PC-3 (cell line): ENCODE results near the gene NCCRP1. TPM values are rescaled to one million over a fixed set of nuclear protein-coding genes. Genes with fewer than 3 reads are reported as not detected.

ENCODE experiments used
- ATAC-seq: fragments of 200-7000 bp; cut with Tn5 transposase; 2 replicates; pipeline ENCODE4 v1.9.1; 2020; ENCODE audit warnings: mild to moderate bottlenecking, moderate library complexity
- BruUV-seq: library from RNA; stranded (reverse); fragments of 400-500 nt; replicated peaks from 2 replicates; lab custom pipeline; 2021; lab: Mats Ljungman, UMichigan
- CTCF ChIA-PET: fragments of 300-600 bp; sonication (Branson Sonifier 250); formaldehyde crosslinking; loops from one replicate; lab custom pipeline; 2022; ENCODE audit warnings: antibody characterized with exemption; lab: Charles Lee
- POLR2A ChIA-PET: fragments of 300-600 bp; sonication (Branson Sonifier 250); formaldehyde crosslinking; loops from one replicate; lab custom pipeline; 2022; ENCODE audit warnings: antibody characterized with exemption; ENCODE audit not compliant: unreplicated experiment; lab: Charles Lee
- DNase-seq: peaks from one replicate; pipeline ENCODE4 v3.0.0-alpha.2; 2015
- H2AFZ ChIP-seq: fragments of 300-600 bp; sonication (generic); 2 replicates; pipeline ENCODE4 v1.6.0; 2016; ENCODE audit warnings: antibody characterized with exemption, low read length
- H3F3A ChIP-seq: fragments of 300-600 bp; sonication (generic); one replicate; pipeline ENCODE4 v1.6.0; 2017; ENCODE audit warnings: antibody characterized with exemption, low read length, control low read depth, mild to moderate bottlenecking; ENCODE audit not compliant: unreplicated experiment
- H3K27ac ChIP-seq: fragments of 300-600 bp; sonication (generic); 2 replicates; pipeline ENCODE4 v1.5.1; 2016; ENCODE audit warnings: mild to moderate bottlenecking, low read length
- H3K27me3 ChIP-seq: fragments of 300-600 bp; sonication (generic); 2 replicates; pipeline ENCODE4 v1.6.1; 2016; ENCODE audit warnings: low read length, mixed read lengths
- H3K36me3 ChIP-seq: fragments of 300-600 bp; sonication (generic); 2 replicates; pipeline ENCODE4 v1.6.1; 2016; ENCODE audit warnings: low read depth, mixed run types, low read length, mixed read lengths
- H3K4me1 ChIP-seq: fragments of 300-600 bp; sonication (generic); 2 replicates; pipeline ENCODE4 v1.5.1; 2016; ENCODE audit warnings: low read length; ENCODE audit not compliant: insufficient read depth
- H3K4me2 ChIP-seq: fragments of 300-600 bp; sonication (generic); 2 replicates; pipeline ENCODE4 v1.6.0; 2016; ENCODE audit warnings: low read length
- H3K4me3 ChIP-seq: fragments of 300-600 bp; sonication (generic); 2 replicates; pipeline ENCODE4 v1.5.1; 2016; ENCODE audit warnings: mild to moderate bottlenecking, low read length, mixed read lengths
- H3K79me2 ChIP-seq: fragments of 300-600 bp; sonication (generic); 2 replicates; pipeline ENCODE4 v1.6.1; 2017; ENCODE audit warnings: low read length, mixed read lengths
- H3K9ac ChIP-seq: fragments of 300-600 bp; sonication (generic); 2 replicates; pipeline ENCODE4 v1.6.0; 2016; ENCODE audit warnings: mild to moderate bottlenecking, low read length
- H3K9me2 ChIP-seq: fragments of 300-600 bp; sonication (generic); replicated peaks from 2 replicates; pipeline ENCODE4 v1.6.1; 2016; ENCODE audit warnings: mixed run types, low read length, mixed read lengths
- H3K9me3 ChIP-seq: fragments of 300-600 bp; sonication (generic); 2 replicates; pipeline ENCODE4 v1.6.1; 2016; ENCODE audit warnings: low read length, mixed read lengths
- H4K20me1 ChIP-seq: fragments of 300-600 bp; sonication (generic); 2 replicates; pipeline ENCODE4 v1.6.1; 2016; ENCODE audit warnings: low read length, mixed read lengths
- EZH2 ChIP-seq: fragments of 300-600 bp; sonication (generic); IDR thresholded peaks from one replicate; pipeline ENCODE4 v1.6.1; 2017; ENCODE audit warnings: antibody characterized with exemption, mild to moderate bottlenecking, low read length; ENCODE audit not compliant: unreplicated experiment
- EZH2phosphoT487 ChIP-seq: fragments of 300-600 bp; sonication (generic); IDR thresholded peaks from 2 replicates; pipeline ENCODE4 v1.6.1; 2018; ENCODE audit warnings: mild to moderate bottlenecking, antibody characterized with exemption, low read length, borderline replicate concordance
- intact Hi-C: fragments of 100-400 bp; cut with micrococcal nuclease; formaldehyde crosslinking; loops from 2 replicates; pipeline ENCODE4 v1.9.0; 2023
- total RNA-seq: library from RNA; depleted of rRNA; stranded (reverse); fragments of >200 nt; gene quantifications from 2 replicates; pipeline ENCODE4 v1.2.3, GENCODE V29; 2014
- TF ChIP-seq, protein P1 (sequence below): fragments of 300-600 bp; sonication (generic); conservative IDR thresholded peaks from 2 replicates; pipeline ENCODE4 v1.5.1; 2017; ENCODE audit warnings: antibody characterized with exemption, low read depth, mild to moderate bottlenecking, low read length

NCCRP1 gene
- total RNA-seq, 1 experiment from 2014 or later = 2.2 TPM

DNA sequence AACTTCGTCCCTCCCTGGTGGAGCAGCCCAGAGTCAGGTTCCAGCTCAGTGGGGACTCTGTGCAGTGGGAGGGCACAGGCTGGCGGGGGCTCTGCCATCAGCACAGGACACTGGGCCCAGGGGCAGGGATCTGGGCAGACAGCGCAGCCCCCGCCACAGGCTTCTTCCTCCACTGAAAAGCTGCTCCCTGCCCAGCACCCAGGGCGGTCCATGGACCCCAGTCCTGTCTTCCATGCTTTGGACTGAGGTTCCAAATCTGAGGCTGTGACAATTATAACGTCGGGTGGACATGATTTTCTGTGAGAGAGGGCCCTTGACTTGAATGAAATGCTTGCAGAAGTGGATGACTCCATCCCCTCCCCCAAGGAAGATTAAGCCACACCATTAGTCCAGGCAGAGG, 21.2 kb upstream of the NCCRP1 start:
- CTCF ChIA-PET = no interaction called here
- POLR2A ChIA-PET = no interaction called here
- H3F3A ChIP-seq = no peaks in the 10 kb centered on the region

DNA sequence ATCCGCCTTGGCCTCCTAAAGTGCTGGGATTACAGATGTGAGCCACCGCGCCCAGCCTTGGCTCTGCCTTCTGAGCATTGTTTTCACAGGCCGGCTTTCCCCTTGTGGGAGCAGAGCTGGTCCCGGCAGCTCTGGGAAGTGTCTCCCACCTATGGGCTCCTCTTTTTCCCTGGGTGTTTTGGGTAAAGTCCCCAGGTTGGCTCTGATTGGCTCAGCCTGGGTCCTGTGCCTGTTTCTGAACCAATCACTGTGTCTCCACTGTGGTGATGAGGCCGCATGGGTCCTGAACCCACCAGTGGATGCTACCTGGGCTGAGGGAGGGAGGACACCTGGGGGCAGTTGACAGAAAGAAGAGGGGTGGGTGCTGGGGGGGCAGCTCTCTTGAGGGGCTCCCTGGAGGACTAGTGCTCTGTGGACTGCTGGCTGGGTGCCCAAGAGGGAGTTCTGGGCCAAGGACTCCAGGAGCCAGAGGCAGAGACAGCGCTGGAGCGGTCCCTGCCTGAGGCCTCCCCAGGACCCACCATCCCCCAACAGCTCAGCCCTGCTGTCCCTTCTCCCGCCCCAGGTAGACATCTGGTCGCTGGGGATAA, 19.6 kb upstream of the NCCRP1 start:
- ATAC-seq = no peak
- no peaks in the 10 kb centered on the region for H3K9me3 ChIP-seq
- no peak overlapping the region for H3K4me2 ChIP-seq
- no peaks in the 10 kb centered on the region for H3K79me2 ChIP-seq
- H3K4me3 ChIP-seq = no peak overlapping the region
- no peaks in the 10 kb centered on the region for H3K36me3 ChIP-seq
- BruUV-seq = no TSS peak
- intact Hi-C loops = no loop called here
- no peaks in the 10 kb centered on the region for H3K27me3 ChIP-seq
- ChIA-PET CTCF (no interaction called here), POLR2A (no interaction called here)
- H4K20me1 ChIP-seq = no peaks in the 10 kb centered on the region
- H2AFZ ChIP-seq = no peak overlapping the region
- TF ChIP-seq, protein P1, sequence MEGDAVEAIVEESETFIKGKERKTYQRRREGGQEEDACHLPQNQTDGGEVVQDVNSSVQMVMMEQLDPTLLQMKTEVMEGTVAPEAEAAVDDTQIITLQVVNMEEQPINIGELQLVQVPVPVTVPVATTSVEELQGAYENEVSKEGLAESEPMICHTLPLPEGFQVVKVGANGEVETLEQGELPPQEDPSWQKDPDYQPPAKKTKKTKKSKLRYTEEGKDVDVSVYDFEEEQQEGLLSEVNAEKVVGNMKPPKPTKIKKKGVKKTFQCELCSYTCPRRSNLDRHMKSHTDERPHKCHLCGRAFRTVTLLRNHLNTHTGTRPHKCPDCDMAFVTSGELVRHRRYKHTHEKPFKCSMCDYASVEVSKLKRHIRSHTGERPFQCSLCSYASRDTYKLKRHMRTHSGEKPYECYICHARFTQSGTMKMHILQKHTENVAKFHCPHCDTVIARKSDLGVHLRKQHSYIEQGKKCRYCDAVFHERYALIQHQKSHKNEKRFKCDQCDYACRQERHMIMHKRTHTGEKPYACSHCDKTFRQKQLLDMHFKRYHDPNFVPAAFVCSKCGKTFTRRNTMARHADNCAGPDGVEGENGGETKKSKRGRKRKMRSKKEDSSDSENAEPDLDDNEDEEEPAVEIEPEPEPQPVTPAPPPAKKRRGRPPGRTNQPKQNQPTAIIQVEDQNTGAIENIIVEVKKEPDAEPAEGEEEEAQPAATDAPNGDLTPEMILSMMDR = no peak
- TF ChIP-seq EZH2phosphoT487 (no peak), EZH2 (no peak)
- no peak overlapping the region for H3K27ac ChIP-seq
- H3K9ac ChIP-seq = no peak overlapping the region
- no peaks in the 10 kb centered on the region for H3K9me2 ChIP-seq
- no peaks in the 10 kb centered on the region for H3K4me1 ChIP-seq
- H3F3A ChIP-seq = no peaks in the 10 kb centered on the region
- no peak for DNase-seq

More for the DNA sequence above, 21.2 kb upstream of the NCCRP1 start:
- Histone ChIP-seq H3K4me2 (no peak overlapping the region), H4K20me1 (no peaks in the 10 kb centered on the region), H3K27ac (no peak overlapping the region), H3K79me2 (no peaks in the 10 kb centered on the region), H3K9ac (no peak overlapping the region), H3K36me3 (no peaks in the 10 kb centered on the region), H2AFZ (no peak overlapping the region), H3K27me3 (no peaks in the 10 kb centered on the region), H3K9me3 (no peaks in the 10 kb centered on the region), H3K4me3 (no peak overlapping the region), H3K4me1 (no peaks in the 10 kb centered on the region), H3K9me2 (no peaks in the 10 kb centered on the region)
- intact Hi-C loops = no loop called here
- TF ChIP-seq EZH2 (no peak), EZH2phosphoT487 (no peak)
- TF ChIP-seq, protein P1 = no peak
- ATAC-seq (no peak), DNase-seq (no peak)
- BruUV-seq = no TSS peak

DNA sequence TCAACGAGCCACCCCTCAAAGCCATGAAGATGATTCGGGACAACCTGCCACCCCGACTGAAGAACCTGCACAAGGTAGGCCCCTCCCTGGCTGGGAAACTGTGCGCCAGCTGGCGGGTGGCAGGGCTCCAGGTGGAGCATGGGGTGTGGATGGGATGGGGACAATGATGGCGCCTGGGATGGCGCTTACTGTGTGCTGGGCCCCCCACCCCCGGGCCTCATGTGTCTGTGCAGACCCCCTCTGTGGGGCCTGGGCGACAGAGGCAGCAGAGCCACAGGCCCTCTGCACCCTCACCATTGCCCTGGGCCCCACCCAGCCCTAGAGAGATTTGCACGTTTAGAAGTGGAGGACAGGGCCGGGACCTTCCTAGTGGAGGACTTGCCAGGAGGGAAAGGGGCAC, 19.0 kb upstream of the NCCRP1 start:
- Histone ChIP-seq H3K9me2 (no peaks in the 10 kb centered on the region), H3K79me2 (no peaks in the 10 kb centered on the region), H3K4me1 (no peaks in the 10 kb centered on the region), H2AFZ (no peak overlapping the region), H3K4me3 (no peak overlapping the region), H3K9me3 (no peaks in the 10 kb centered on the region), H4K20me1 (no peaks in the 10 kb centered on the region), H3K4me2 (no peak overlapping the region), H3F3A (no peaks in the 10 kb centered on the region), H3K36me3 (no peaks in the 10 kb centered on the region), H3K9ac (no peak overlapping the region), H3K27me3 (no peaks in the 10 kb centered on the region), H3K27ac (no peak overlapping the region)
- CTCF ChIA-PET = no interaction called here
- no peak for DNase-seq
- ATAC-seq = no peak
- no peak for TF ChIP-seq EZH2phosphoT487
- TF ChIP-seq EZH2 = no peak
- TF ChIP-seq, protein P1 = no peak
- POLR2A ChIA-PET = no interaction called here
- BruUV-seq = no TSS peak
- intact Hi-C loops = no loop called here
